ENCODE measurements around the gene COLEC11.
"Not testable (repeated sequence)": the region's sequence is repeated elsewhere in the genome, so short reads cannot be mapped to it uniquely, and the experiment has no call there.

Gene COLEC11

DNA sequence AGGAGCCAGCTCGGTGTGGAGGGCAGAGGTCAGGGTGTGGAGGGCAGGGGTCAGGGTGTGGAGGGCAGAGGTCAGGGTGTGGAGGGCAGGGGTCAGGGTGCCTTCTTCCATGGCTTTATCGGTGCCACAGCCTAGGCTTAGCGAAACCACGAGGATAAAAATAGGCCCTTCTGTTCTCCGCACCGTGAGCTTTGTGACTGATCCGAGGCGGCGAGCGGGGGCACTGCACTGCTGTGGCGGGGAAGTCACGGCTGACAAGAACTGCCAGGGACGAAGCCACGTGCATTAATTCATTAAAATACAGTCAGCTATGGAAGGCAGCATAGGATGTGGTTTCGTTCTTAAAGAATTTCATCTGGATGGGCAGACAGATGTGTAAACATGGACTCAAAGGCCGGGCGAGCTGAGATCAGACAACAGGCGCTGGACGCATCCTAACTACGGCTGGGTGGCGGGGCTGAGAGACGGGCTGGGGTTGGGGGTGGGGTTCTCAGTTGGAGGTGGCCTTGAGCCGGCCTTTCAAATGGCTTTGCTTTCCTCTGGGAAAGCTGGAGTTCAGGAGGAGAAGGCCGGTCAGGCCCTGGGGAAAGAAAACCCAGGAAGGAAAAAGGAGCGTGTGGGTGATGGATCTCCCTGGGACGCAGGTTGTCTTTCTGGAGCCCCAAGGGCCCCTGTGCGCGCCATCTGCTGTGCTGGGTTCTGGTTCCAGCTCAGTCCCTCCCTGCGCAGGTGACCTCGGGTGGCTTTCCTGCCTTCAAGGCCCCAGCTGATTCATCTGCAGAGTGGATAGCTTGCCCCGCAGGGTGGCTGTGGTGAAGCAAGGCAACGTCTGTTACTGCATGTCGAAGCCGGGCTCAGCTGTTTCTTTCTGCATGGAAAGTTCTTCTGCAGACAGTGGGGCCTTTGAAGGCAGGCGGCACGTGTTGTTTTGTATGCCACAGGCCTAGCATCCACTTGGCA, 62.1 kb downstream of the COLEC11 start:
- no peak for DNase-seq (ENCODE audit: low read depth)
- H3K4me3 ChIP-seq (replicated peaks; ENCODE audit: low read depth, low read length) = no peak overlapping the region
- TF ChIP-seq, protein P1, sequence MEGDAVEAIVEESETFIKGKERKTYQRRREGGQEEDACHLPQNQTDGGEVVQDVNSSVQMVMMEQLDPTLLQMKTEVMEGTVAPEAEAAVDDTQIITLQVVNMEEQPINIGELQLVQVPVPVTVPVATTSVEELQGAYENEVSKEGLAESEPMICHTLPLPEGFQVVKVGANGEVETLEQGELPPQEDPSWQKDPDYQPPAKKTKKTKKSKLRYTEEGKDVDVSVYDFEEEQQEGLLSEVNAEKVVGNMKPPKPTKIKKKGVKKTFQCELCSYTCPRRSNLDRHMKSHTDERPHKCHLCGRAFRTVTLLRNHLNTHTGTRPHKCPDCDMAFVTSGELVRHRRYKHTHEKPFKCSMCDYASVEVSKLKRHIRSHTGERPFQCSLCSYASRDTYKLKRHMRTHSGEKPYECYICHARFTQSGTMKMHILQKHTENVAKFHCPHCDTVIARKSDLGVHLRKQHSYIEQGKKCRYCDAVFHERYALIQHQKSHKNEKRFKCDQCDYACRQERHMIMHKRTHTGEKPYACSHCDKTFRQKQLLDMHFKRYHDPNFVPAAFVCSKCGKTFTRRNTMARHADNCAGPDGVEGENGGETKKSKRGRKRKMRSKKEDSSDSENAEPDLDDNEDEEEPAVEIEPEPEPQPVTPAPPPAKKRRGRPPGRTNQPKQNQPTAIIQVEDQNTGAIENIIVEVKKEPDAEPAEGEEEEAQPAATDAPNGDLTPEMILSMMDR (IDR thresholded peaks at IDR 0.05; ENCODE audit: low read length, missing control alignments) = no peak

- TF ChIP-seq, protein P1 (IDR thresholded peaks at IDR 0.05; ENCODE audit: low read length, missing control alignments) = no peak
- no peak for DNase-seq (ENCODE audit: low read depth)
These were observed 63.0 kb downstream of the COLEC11 start, which contains the start of gene ALLC for GRCh38 chr2:3657881-3658280. ALLC (plus strand) TSS chr2:3658200; CDS start chr2:3671158, 12,958 bp downstream.

GRCh38 chr2:3659447-3660432, 64.8 kb downstream of the COLEC11 start:
- DNase-seq (ENCODE audit: low read depth) = no peak
- TF ChIP-seq, protein P1 (IDR thresholded peaks at IDR 0.05; ENCODE audit: low read length, missing control alignments) = no peak
- no peak overlapping the region for H3K4me3 ChIP-seq (replicated peaks; ENCODE audit: low read depth, low read length)

More at GRCh38 chr2:3657881-3658280, 63.0 kb downstream of the COLEC11 start, which contains the start of gene ALLC:
- no peak within 1 kb of the TSS for H3K4me3 ChIP-seq (replicated peaks; ENCODE audit: low read depth, low read length)

DNA sequence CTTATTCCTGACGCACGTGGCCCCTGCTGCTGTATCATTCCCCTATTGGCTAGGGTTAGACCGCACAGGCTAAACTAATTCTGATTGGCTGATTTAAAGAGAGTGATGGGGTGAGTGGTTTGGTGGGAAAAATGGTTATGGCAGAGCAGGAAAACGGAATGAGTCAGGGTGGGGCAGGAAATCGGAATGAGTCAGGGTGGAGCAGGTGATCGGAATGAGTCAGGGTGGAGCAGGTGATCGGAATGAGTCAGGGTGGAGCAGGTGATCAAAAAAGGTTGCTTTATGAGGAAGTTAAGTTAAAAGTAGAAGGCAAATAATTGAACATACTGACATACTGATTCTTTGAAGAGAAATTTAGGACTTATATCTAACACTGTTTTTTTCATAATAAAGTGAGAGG, 65.7 kb downstream of the COLEC11 start:
- not testable (repeated sequence) for DNase-seq (ENCODE audit: low read depth); H3K4me3 ChIP-seq (replicated peaks; ENCODE audit: low read depth, low read length)

DNA sequence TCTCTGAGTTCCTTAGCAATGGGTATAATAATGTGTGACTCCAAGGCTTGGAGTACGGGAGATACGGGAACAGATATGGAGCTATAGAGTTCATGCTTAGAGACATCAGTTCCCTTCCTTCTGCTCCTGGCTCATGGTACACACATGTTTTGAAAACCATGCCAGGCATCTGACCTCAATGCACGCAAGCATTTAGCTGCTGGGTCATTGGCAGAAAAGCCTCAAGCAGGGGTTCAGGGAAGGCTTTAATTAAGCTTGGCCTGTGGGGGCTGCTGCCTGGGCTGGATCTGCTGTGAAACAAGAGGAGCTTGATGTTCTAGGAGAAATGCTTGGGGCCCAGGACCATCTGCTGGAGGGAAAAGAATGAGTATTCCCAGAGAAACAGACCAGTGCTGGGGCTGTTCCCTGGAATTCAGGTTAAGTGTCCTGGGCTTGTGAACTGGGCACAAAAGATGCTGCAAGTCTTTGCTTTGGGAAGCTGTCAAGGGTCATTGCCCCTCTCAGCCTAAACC, 66.3 kb downstream of the COLEC11 start:
- H3K4me3 ChIP-seq (replicated peaks; ENCODE audit: low read depth, low read length) = no peak overlapping the region
- TF ChIP-seq, protein P1 (IDR thresholded peaks at IDR 0.05; ENCODE audit: low read length, missing control alignments) = no peak
- DNase-seq (ENCODE audit: low read depth) = no peak

GRCh38 chr2:3662239-3662638, 67.3 kb downstream of the COLEC11 start:
- H3K4me3 ChIP-seq (replicated peaks; ENCODE audit: low read depth, low read length) = no peak overlapping the region
- TF ChIP-seq, protein P1 (IDR thresholded peaks at IDR 0.05; ENCODE audit: low read length, missing control alignments) = no peak
- no peak for DNase-seq (ENCODE audit: low read depth)
